ENCODE results near the gene ZNRF3.

Gene ZNRF3

GRCh38 chr22:28910569-28911303, 27.4 kb downstream of the ZNRF3 start:
- DNase-seq: no peak

DNA sequence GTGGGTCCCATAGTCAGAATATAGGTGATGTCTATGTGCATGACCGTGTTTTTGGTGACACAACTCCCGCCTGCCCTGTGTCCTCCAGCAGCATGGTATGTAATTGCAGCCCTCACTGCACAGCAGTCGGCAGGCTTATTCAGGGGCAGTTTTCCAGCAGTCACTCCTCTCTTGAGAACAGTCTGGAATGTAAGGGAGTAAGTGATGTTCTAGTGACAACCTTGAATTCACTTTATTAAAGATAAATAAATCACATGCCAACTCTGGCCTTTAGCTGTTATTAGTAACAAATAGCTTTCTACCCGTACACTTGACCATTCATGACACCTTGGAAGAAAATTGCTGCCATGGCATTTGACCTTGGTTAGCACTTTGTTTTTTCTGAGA, 27.9 kb downstream of the ZNRF3 start:
- no peak for DNase-seq

DNA sequence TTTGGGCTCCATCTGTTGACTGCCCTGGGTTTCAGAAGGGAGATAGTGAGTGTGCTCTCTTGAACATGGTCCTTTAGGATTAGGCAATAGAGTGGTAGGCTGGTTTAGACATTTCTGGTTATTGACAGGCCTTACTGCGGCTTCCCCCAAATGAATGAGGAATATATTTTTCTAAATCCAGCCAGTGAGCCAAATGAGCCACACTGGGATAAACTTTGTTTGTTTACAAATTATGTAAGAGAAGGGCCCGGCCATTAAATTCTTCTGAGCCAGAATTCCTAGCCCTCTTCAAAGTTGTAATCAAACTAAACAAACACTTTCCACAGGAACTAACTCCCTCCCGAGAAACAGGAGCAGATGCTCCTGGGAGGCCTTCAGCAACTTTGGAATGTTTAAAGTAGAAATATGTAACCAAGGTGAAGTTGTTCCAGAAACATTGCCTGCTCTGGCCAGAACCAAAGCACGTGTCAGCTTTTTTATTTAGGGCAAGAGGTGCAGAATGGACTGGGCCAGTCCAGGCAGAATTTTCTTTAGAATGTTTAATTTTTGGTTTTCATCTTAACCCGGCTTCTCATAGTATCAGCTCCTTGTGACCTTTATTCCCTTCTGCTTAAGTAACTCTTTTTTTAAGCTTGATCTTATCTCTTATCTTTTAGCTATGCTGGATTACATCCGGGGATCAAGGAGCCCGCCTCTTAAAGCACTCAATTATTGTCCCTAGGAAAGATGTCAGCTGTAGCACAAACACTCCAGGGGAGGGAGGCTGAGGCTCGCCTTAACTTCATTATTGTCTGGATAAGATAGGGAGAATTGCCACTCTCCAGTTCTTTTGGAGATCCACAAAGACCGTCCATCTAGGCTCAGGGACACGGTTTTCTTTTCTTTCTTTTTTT, 28.7 kb downstream of the ZNRF3 start:
- no peak for DNase-seq

- no peak for DNase-seq
Observed at GRCh38 chr22:28914201-28914600, 30.8 kb downstream of the ZNRF3 start.

DNA sequence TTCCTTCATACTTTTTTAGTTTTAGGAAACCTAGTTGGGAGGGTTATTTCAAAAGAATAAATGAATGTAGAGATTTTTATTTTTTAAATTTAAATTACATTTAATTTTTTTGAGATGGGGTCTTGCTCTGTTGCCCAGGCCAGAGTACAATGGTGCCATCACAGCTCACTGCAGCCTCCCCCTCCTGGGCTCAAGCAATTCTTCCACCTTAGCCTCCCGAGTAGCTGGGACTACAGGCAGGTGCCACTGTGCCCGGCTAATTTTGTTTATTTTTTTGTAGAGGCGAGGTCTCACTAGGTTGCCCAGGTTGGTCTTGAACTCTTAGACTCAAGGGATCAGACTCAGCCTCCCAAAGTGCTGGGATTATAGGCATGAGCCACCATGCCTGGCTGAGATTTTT, 32.6 kb downstream of the ZNRF3 start:
- DNase-seq: no peak

GRCh38 chr22:28917747-28918549, 34.6 kb downstream of the ZNRF3 start:
- no peak for DNase-seq

GRCh38 chr22:28918550-28919271, 35.3 kb downstream of the ZNRF3 start:
- no peak for DNase-seq

DNA sequence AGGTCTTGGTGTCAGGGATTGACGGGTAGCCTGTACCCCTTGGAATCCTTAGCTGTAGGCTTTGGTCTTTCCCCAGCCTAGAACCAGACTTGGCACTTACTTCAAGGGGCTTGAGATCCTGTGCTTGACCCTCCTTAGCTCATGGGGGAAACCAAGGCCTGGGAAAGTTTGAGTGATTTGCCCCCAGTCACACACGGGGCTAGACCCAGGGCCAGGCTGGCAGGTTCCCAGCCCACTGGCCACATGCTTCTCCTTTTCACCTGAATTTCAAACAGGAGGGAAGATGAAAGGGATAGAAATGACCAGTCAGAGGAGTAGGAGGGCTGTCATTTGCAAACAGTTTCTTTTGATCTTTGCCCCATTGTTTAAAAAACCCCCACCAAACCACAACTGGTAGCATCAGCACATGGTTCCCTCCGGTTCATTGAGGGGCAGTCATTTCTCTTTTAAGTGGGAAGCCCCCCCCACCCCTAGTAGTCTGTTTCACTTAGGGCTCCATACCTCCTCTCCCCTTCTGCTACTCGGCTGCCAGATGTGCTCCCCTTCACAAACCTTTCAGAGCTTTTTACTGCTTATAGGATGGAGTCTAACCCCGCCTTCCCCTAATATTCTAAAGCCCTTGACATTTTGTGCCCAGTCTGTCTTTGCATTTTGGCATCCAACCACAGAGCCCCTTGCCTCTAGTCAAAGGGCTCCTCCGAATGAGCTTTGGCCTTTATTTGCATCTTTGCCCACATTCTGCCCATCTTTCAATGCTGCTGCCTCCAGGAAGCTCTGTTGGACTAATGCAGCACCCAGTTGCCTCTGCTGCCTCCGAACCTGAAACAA, 37.6 kb downstream of the ZNRF3 start:
- no peak for DNase-seq

GRCh38 chr22:28921585-28921879, 38.2 kb downstream of the ZNRF3 start:
- no peak for DNase-seq

DNA sequence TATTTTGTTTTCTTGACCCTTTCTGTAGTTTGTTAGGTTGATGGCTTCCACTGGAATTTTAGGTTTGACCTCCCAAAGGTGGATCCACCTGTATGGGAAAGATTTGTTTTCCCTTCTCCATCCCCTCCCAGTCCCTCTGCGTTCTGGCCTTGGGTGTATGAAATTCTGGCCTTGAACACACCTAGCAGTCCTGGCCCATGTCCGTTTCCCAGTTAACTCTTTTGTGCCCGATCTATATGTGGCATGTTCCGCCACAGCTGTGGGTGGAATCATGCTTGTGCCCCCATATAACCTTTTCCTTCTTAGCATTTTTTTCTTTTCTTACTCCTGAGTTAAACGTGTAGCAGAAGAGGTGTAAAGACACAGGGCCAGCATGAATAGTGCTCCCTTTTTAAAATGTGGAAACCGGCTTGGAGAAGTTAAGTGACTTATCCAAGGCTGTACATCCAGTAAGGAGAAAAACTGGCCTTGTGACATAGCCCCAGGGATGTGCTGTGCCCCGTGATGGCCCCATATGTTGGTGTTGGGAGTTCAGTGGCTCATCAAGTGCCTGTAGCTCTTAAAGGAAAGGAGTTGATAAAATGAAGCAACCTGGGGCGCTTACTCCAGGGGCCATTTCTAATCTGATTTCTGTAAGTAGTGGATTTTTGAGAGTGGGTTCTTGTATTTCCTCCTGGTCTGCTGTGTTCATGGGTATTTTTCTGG, 39.3 kb downstream of the ZNRF3 start:
- DNase-seq: no peak

- DNase-seq: no peak
Observed at GRCh38 chr22:28923826-28924732, 40.7 kb downstream of the ZNRF3 start.

DNA sequence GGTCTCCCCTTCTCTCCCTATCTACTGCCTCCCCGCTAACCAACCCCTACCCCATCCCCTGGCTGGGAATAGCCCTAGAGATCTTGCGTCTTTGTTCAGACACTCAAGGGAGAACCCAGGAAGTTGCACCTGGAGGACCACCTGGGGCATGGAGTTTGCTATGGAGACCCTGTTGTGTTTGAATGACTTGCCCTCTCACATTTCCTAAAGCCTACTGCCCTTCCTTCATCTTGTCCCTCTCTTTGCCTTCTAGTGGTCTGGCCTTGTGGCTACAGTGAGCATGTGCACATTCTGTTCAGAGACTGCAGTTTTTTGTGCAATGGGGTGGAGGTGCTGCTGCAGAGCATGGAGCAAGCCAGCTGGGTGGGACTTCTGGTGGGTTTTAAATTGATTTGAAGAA, 42.5 kb downstream of the ZNRF3 start:
- DNase-seq: no peak

DNA sequence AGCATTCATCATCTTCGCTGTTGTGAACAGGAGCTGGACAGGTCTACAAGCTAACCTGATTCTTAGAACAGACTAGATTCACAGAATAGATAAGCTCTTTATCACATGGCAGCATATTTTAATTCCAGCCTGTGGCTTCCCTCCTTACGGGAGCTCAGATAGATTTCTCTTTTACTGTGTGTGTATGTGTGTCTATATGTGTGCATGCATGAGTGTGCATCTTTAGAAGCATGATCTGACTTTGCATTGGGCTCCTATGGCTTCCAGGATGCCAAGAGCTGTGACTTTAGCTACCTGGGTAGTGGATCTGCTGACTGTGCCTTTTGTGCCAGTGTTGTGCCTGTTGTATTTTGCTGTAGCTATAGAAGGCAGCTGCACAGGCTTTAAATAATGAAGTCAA, 44.3 kb downstream of the ZNRF3 start:
- DNase-seq: no peak

DNA sequence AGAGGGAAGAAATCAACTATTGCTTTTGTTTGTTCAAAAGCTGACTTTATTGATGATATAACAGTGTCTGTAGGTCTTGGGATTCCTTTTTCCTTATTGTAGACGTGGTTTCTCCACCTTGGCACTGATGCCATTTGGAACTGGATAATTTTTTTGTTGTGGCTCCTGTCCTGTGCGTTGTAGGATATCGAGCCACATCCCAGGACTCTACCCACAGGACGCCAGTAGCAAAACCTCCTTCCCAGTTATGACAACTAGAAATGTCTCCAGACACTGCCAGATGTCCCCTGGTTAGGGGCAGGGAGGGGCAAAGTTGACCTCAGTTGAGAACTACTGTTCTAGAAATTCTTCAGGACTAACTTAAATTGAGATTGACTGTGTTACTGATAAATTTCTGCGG, 45.8 kb downstream of the ZNRF3 start:
- no peak for DNase-seq

DNA sequence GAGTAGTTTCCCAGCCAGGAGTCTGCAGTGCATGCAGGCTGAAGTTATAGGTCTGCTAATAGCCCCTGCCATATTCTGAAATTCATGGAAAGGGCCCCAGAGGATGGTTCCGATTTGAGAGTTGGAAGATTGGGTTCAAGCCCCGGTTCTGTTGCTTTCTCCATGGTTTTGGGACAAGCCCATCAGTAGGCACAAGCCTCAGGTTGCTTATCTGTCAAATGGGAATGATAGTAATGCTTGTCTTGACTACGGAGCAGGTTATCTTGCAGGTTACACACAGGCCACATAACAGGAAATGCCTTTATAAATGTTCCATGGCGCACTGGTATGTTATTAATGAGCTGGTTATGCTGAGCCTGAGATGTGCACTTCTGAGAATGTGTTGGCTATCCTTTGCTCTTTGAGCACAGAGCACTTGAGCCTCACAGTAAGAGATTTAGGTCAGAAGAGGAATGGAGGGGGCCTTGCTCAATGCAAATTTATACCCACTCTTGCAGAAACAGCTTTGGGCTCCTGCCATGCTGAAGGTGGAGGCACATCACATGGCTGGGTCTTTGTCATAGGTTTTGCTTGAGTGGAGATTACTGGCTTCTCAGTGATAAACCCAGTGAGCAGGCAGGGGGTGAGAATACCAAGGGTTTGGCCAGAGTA, 47.1 kb downstream of the ZNRF3 start:
- no peak for DNase-seq

DNA sequence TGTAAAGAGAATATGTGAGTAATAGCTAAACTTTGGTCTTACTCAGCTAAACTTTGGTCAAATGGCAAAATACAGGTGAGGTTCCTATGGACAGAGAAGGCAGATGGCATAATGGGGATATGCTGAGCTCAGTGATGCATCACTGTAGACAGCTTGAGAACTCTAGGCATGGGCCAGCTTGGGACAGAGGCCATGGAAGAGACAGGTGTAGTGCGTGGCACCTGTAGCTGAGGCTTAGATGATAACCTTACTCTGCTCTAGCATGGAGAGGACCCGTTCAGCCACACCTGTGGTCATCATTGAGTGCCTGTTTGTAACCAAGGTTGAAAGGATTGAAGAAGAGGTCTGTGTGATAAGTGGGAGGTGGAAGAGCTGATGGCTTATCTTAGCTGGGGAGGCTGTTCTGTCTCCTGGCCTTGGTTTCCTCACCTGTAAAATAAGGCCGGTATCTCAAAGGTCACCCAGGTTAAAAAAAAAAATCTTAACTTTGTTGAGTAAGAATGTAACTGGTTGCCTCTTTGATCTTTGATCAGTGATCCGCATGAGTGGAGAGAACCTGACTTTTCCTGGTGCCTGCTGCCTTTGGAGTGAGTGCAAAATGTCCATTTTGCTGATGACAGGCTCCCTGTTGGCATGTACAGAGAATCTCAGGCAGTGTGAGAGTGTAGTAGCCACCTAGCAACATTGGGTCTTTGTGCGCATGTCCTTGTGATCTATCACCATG, 48.6 kb downstream of the ZNRF3 start:
- no peak for DNase-seq

GRCh38 chr22:28933321-28933720, 49.9 kb downstream of the ZNRF3 start:
- no peak for DNase-seq

GRCh38 chr22:28934026-28934425, 50.7 kb downstream of the ZNRF3 start:
- DNase-seq: no peak

DNA sequence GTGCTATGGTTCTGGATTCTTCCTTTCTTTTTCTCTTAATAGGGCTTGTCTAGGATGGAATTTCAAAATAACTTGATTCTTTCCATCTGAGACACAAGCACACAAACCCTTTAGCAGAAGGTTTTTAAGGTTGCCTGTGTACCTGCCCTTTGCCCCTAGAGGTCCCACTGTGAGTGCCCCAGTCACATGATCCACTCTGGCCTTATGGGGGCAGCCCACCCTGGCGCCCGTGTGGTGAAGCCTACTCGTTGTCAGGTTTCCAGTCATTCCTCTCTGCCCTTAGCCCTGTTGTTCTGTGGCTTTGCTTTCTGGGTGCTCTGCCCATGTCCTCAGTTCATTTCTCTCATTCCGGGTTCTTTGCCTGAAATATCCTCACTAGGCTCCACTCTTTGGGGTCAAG, 51.8 kb downstream of the ZNRF3 start:
- no peak for DNase-seq
